Endometrium (tissue), 2 donors: Measurements from ENCODE around the gene FAM72A.
"Not testable (repeated sequence)": the region's sequence is repeated elsewhere in the genome, so short reads cannot be mapped to it uniquely, and the experiment has no call there.

Source experiments
- FAIRE-seq: peaks from 2 replicates; lab custom pipeline; 2012; peaks lifted over from hg19 to GRCh38; lab: Jason Lieb, UNC
- donor health status: control.
- donor health status: control.

Gene FAM72A

DNA sequence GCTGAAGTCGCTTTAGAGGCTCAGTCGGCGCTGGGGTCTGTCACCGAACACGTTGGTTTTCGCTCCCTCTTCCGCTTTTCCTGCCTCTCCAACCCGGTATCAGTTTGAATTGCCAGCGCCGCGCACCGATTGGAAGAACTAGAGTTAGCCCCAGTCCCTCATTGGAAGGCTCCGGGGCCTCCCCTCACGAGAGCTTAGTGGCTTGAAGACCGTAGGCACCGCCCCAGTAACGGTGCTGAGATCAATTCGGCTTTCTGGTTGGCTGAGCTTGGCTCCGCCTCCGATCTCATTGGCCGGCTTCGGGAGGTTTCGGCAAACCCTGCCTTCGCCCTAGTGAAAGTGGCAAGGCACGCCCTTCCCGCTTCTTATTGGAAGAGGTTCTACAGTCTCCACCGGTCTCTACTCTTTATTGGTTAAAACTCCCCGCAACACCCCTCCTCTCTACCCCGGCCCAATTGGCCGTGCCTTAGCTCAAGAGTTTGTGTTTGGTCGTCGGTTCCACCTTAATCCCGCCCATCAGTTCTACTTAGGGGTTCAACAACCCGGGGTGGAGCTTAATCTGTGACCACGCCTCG lies at the start of gene FAM72A:
Gene FAM72A, minus strand, starts transcription at position 51 of the 575 bp plus-strand sequence. CDS start 814 bp downstream, outside the sequence.
- FAIRE-seq = peak; percentile 99

DNA sequence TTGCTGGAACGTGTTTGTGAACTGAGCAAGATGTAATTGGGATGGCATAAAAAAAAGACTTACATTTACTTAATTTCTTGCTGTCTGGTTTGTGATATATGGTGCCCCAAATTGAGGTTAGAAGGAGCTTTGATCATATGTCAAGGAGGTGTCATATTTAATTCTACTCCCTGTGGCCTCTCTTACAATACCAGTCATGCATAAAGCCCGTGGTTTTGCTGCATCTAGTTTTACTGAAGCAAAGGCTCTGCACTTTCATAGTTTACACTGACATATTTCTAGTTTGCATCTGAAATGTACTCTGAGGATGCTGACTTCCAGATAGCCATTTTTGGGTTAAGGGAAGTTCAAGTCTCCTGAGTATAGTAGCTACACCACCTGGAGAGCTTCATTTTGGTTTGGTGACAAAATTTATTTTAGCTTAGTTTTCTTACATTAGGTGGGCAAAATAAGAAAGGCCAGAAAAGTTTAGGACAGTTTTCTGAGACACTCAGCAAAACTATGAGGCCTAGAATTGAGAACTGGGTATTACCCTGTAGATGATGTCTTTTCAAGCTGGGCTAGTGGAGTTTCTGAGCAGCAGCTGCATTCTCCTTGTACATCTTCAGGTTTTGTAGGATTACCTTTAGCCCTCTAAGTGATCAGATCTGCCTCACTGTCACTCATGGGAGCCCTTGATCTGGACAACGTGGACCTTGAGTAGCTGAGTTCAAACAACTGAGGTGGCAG lies 48.5 kb upstream of the FAM72A start:
- not testable (repeated sequence) for FAIRE-seq

DNA sequence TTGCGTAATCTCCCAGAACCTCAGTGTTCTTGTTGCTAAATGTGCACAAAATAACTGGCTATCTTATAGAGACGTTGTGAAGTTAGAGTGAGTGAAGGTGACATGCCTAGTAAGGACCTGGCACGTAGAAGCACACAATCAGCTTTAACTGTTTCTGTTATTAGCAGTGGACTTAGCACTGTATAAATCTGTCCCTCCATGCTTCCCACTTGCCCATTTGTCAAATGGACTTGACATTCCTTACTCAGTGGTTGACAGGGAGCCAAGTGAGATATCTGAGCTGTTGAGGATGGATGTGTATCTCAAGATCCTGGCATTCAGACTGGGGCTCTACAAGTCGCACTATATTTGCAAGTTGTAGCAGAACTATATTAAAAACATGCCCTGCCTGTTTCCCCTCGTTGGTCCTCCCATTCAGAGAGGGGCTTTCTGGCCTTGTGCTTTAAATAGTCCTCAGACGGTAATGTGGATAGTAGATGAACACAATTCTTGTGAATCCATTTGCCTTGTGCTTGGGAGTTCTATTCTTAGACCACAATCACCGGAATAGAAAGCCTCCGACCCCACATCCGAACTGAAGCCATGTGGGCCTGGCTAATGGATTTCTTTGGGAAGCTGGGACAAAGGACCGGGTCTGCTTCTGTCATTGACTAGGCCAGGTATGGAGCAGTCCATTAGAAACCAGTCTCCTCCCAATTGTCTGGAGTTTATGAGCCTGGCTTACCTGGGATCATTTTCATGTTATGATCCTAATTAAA lies 43.7 kb upstream of the FAM72A start:
- FAIRE-seq = not testable (repeated sequence)

DNA sequence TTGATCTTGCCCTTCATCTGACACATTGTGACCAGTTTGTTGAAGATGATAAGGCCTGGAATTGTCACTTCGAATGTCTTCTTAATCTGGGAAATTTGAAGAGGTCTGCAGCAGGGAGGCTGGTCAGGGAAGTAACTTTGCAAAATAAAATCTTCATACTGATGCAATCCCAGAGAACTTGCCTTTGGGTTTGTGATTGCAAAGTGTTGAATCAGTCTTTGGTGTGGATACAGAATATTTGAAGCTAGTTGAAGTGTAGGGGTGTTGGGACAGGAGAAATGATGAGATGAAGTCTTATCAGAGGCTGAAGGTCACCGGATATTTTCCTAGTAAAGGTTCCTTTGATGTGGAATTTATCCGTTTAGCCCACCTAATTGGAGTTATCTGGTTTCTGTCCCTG lies 42.8 kb upstream of the FAM72A start:
- not testable (repeated sequence) for FAIRE-seq

DNA sequence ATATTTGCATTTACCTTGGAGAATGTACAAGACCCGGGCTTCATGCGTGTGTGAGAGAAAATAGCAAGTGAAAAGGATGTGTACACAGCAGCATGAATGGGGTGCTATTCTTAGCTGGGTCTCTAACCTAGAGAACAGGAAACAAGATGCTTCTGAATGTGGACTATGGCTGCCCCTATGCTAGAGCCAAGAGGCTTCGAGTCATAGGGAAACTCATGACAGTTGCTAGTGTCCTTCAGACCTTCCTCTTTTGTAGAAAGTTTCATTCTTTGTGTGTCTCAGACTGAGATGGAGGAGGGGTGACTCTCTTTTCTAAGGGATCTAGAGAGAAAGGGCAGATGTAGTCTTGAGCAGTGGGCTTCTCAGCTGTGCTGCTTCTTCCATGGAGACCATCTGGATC lies 40.7 kb upstream of the FAM72A start:
- FAIRE-seq = not testable (repeated sequence)

DNA sequence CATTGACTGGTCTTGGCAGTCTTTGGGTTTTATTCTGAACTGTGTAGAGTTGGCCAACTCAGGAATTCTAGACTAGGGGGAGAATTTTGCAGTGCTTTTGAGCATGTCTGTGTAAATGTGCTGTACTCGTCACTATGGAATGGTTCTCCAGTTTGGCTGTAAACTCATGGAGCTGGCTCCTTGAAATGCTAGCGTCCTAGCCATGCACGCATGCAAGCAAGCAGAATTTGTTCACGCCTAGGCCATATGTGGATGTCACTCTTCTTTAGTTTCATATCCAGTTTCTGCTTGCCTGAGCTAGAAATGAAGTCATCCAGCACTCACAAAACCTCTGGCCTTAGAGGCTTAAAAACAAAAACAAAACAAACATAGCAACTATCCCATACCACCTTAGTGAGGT lies 37.6 kb upstream of the FAM72A start:
- FAIRE-seq = not testable (repeated sequence)

DNA sequence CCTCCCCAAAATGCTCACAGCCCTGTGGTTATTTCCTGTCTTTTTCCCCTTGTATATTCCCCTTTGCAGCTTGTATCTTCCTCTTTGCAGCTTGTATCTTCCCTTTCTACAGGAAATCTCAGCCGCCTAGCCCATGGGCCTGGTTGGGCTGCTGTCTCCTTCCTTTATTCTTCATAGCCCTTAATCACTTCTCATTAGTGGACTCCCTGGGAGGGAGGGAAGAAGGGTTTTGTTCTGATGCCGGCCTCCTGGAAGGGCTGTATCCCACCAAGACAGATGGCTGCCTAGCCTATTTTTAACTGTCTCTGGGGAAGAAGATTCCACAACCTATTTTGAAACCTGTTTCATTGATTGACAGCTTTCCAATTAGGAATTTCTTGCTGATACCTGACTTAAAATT lies 32.6 kb upstream of the FAM72A start:
- FAIRE-seq = not testable (repeated sequence)

DNA sequence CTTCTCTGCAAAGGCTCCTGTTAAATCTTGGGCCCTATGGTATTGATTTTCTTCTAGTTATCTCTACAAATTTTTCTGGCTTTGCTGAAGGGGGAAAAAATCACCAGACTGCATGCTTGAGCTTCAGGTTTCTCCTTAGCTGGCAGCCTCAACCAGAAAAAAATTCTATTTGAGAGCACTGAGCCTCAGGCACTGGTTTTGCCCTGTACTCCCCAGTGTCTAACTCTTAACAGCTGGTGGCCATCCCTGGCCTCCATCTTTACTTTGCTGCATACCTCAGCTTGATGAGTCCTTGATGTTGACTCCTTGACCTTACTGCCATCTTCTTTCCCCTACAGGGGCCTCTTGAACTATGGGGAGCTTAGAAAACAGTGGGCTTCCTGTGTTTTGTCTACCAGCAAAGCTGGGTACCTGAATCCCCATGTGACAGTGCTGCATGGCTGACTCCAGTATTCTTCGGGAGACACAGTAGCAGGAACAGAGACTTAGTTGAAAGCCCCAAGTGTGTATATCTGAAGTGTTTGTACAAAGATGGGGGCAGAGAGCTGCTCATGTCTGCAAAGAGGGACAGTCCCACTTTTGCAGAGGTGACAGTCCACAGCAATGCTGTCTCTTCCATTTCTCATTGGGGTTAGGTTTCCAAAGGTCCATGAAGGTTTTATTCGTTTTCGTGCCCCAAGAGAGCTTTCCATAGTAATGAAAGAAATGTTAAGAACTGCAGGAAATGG lies 31.7 kb upstream of the FAM72A start:
- not testable (repeated sequence) for FAIRE-seq

DNA sequence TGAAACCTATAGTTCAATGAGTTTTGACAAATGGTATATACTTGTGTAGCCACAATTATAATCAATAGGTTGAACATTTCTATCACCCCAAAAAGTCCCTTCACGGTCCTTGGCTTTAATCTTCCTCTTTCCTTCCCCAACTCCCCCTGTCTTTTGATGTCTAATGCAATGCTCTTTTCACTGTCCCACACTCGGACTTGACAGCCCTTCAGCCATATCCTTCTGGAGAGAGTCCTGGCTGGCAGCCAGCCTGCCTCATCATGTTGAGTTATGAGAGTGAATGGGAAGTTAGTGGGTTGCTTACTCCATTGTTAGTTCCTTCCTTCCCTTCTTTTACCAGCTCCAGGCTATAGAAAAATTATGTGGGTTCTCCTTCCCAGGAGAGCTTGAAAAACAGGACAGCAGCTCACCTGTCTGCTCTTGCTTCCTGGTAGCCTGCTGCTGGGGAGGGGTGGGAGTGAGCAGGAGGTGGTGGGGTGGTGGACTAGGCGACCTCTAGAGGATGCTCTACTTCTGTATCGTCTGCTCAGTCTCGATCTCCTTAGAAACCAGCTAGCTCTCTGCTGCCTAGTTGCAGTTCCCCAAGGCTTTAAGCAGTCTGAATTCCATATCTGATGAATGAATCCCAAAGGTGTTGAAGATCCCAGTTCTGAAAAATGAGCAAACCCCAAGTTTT lies 30.5 kb upstream of the FAM72A start:
- not testable (repeated sequence) for FAIRE-seq

DNA sequence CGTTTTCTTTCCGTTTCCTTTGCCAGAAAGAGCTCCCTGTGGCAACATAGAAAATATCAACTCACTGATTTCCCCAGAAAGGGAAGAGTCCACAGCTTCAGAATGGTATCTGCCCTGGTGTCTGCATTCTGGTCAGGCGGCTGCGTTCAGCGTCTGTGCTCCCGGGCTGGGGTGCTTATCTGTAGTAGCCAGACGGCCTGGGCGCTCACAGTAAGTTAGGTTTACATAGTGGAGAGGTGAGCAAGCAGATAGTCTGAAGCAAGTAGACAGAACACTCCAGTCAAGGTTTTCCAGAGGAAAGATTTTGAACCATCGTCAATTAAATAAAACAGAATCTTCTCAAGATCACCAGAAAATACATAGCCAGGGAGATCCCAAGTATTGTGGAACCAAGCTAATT lies 29.4 kb upstream of the FAM72A start:
- FAIRE-seq = not testable (repeated sequence)

DNA sequence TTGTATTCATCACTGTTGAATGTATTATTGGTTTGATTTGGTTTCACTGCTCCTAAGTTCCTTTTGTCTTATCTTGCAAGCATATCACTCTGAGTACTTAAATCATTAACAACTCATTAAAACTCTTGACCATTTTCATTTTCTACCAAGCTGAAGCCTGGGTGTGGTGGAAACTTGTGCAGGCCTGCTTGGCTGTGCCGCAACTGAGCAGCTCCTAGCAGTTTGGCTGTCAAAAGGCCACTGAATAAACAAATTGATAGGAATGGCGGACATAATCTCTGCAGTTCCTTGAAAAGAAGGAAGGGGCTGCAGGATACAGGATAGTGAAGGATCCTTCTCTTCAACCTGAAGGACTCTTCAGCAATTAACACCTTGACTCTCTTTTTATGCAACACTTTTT lies 26.6 kb upstream of the FAM72A start:
- not testable (repeated sequence) for FAIRE-seq

DNA sequence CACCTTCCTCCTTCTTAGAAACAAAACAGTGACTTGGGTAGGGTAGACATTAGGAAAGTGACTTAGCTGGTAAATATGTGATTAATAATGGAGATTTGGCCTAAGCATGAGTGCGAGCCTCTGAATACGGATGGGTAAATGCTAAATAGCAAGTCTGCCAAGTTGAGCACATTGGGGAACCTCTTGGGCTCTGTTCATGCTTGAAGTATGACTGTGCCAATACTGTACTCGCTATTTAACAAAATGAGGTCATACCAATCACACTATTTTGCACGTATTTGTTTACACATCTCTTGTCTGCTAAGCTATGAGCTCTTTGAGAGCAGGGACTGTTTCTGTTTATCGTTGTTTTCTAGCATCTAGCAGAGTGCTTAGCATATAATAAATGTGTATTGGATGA lies 24.2 kb upstream of the FAM72A start:
- FAIRE-seq = not testable (repeated sequence)

DNA sequence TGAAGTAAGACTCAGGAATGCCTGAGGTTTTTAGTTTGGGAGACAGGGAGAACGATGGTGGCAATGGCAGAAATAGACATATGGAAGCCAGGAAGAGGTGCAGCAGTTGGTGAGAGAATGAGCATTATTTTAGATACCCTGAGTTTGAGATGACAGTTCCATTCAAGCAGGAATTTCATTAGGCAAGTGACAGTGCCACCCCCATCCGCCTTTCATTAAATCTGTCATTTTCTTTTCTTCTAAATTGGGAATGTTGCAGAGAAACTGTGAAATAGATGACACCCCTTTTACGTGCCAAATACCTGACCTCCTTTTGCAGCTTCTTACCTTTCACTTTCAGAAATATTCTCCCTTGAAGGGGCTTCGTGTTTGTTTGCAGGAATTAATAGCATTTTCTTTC lies 22.7 kb upstream of the FAM72A start:
- FAIRE-seq = not testable (repeated sequence)

DNA sequence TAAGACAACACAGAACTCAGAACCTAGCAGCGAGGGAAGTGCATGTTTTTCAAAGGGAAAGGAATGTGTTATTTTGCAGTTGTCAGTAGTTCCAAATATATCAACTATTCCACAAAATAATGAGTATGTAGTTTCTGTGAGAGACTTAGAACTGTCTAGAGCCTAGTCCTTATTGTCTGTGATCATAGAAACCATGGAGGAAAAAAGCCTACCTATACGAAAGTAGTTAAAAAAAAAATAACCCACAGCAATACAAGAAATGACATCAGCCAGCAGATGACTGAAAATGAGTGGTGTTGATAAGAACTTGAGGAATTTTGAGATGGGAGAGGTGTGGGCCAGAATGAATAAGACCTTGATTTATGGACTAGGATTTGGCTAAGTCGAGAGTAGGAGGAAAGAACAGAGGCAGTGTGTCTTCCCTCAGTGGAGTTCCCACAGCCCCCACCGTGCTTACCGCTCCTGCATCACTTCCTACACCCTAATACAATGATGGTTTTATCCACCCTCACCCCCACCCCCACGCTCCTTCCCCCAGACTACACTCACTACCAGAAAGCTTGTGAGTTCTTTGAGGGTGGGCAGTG lies 21.6 kb upstream of the FAM72A start:
- FAIRE-seq = not testable (repeated sequence)

DNA sequence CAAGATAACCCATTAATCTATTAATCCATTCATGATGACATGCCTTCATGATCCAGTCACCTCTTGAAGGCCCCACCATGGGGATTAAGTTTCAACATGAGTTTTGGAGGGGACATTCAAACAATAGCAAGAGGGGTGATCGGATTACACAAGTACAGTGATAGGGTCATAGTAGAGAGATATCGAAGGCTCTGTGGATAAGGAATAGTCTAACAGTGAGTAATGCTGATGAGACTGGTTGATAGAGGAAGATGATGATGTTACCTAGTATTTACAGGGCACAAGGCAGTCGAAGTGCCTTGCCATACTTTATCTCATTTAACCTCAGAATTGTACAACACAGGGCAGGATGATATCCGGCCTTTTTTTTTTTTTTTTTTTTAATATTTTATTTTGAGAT lies 18.9 kb upstream of the FAM72A start:
- not testable (repeated sequence) for FAIRE-seq

DNA sequence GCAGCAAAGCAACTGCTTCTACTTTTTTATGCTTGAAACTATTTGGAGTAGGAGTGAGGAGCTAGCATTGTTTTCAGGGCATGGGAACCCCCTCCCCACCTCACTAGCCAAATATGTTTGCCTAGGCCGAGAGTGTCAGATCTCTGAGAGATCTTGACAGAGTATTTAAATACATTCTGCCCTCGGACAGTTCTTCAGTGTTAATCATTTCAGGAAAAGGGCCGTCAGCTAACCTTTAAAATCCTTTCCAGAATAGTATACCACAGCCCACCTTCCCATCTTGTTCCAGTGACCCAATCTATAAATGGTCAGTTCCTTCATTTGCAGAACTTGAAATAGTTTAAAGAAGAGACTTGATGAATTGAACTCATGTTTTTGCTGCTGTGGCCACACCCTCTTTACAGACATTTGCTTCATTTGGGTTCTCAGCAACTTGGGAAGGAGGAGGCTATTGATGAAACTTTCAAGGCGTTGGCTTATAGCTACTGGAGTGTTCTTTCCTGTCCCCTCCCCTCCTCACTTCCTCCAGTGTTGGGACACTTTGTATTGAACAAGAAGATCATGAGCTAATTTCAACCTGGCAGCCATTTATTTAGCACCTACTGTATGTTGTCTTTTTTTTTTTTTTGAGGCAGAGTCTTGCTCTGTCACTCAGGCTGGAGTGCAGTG lies 17.8 kb upstream of the FAM72A start:
- FAIRE-seq = not testable (repeated sequence)

DNA sequence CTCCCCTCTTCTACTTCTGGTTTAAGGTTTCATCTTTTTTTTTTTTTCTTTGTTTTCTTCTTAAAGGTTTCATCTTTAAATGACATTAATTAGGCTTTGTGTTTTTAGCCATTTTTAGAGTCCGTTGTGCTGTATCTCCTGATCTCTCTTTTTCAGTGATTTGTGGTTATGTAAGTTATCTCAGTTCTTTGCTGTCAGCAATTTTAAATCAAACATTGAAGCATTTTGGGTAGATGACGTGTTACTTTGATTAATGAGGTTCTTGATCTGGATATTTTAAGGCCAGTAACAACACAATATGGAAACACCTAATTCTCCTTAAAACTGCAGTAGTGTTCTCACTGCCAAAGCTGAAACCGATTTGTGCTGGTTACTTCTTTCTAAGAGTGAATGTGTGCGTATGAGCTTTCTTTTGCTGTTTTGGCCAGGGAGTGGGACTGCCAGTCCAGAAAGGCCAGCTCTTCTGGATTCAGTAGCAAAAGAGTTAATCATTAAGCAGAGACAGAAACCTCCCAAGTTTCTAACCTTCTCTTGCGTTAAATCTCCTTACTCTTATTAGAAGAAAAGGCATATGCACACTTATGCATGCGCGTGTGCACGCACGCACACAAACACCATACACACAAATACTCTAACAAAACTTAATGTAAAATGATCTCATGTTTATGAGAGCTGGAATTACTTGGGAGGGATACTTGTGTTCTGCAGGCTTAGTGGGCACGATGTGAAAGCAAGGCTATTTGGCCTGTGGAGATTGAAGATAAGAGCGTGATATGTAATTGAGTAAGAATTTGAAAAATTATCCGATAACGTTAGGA lies 17.1 kb upstream of the FAM72A start:
- FAIRE-seq = not testable (repeated sequence)

DNA sequence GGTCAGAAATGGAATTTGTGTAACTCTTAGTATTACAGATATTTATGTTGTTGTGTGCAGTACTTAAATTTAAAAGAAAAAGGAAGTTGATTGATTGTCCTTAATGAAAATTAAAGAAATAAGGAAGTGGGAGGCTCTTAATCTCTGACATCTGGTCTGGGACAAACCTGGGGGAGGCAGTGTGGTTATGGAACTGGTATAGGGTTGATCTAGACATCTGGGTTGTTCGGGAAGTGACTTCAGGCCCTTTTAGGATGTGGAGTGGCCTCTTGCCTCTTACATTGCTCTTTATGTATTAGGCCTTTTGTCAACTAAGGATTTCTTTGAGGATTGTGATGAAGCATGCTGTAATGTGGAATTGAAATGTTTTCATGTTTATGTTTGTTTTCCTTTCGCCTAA lies 16.1 kb upstream of the FAM72A start:
- not testable (repeated sequence) for FAIRE-seq

DNA sequence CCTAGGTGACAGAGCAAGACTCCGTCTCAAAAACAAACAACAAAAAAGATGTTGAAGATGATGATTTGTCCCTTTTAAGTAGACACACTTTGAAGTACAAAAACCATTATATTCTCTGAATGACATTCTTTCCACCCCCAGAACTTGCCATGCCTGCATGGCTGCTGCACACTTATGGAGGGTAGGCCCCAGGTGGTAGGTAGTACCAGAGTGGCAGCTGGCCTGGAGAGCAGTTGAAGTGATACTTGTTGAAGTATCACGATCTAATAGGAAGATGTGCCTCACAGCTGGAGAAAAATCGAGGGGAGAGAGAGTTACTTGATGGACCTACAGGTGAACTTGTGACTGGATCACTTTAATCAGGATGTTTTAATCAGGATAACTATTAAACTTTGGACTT lies 15.6 kb upstream of the FAM72A start:
- FAIRE-seq = not testable (repeated sequence)
